ENCODE results near the gene NEGR1.

NEGR1 gene

DNA sequence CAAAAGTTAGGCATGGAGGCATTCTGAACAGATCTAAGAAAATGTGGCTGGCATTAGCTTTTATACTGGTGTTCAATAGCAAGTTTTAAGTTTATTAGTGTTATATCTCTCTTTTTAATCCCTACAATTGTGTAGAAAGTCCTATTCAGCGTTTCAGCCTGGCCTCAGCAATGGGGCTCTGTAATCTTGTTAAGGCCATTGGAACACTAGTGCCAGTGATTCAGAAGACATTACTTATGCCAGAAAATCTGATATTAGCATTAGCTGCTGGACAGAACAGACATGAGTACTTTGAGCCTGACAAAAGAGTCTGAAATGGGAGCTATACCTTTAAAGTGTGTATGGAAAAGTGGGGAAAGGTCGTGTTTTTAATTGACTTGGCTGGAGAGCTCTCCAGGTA lies 167.0 kb downstream of the NEGR1 start:
- no peaks in the 10 kb centered on the region for H3K4me1 ChIP-seq (ENCODE audit: insufficient read depth, low read length)

DNA sequence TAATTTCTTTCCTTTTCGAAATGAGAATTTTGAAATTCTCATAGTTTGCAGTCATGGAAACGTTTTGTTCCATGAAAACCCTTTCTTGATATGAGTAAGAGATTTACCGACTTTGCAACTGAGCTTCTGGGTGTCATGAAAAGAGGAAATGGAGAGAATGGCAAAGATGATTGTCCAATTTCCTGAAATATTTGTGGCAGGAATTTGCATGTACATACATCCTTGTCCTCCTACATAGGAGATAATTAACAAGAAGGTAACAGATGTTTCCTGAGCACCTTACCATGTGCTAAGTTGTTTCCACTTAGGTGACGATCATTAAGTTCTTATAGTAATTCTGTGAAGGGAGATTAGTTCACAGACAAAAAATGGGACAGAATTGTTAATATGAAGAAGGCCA lies 170.7 kb downstream of the NEGR1 start:
- Histone ChIP-seq H3K27me3 (ENCODE audit: insufficient read depth, low read length) (no peaks in the 10 kb centered on the region), H3K4me3 (ENCODE audit: low read length) (no peak overlapping the region), H3K36me3 (ENCODE audit: insufficient read depth, low read depth, low read length) (no peaks in the 10 kb centered on the region), H3K4me1 (ENCODE audit: insufficient read depth, low read length) (no peaks in the 10 kb centered on the region), H3K9me3 (ENCODE audit: insufficient read depth, low read depth, low read length) (no peaks in the 10 kb centered on the region), H3K9ac (ENCODE audit: low read depth, low read length) (no peak overlapping the region), H3K27ac (ENCODE audit: low read length) (no peak overlapping the region)

More for the DNA sequence above, 167.0 kb downstream of the NEGR1 start:
- Histone ChIP-seq H3K27me3 (ENCODE audit: insufficient read depth, low read length) (no peaks in the 10 kb centered on the region), H3K36me3 (ENCODE audit: insufficient read depth, low read depth, low read length) (no peaks in the 10 kb centered on the region), H3K27ac (ENCODE audit: low read length) (no peak overlapping the region), H3K9ac (ENCODE audit: low read depth, low read length) (no peak overlapping the region), H3K9me3 (ENCODE audit: insufficient read depth, low read depth, low read length) (no peaks in the 10 kb centered on the region), H3K4me3 (ENCODE audit: low read length) (no peak overlapping the region)

- Histone ChIP-seq H3K9me3 (ENCODE audit: insufficient read depth, low read depth, low read length) (no peaks in the 10 kb centered on the region), H3K27ac (ENCODE audit: low read length) (no peak overlapping the region), H3K36me3 (ENCODE audit: insufficient read depth, low read depth, low read length) (no peaks in the 10 kb centered on the region)
Measured at GRCh38 chr1:72109916-72110315, 172.4 kb downstream of the NEGR1 start.

DNA sequence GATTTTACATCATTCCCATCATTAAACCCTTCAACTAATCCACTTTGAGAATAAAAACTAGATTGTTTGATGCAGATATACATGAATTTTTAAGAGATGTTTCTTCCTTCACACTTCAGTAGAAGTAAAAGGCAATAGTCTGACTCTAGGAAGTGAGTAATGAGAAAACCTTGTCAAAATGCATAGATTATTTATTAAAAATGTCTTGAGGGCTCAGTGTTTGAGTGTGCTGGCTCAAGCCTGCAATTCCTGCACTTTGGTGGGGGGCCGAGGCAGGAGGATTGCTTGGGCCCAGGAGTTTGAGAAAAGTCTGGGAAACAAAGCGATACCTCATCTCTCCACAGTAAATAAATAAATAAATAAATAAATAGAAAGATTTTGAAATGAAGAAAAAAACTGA lies 177.1 kb downstream of the NEGR1 start:
- Histone ChIP-seq H3K4me3 (ENCODE audit: low read length) (no peak overlapping the region), H3K27ac (ENCODE audit: low read length) (no peak overlapping the region), H3K9me3 (ENCODE audit: insufficient read depth, low read depth, low read length) (no peaks in the 10 kb centered on the region), H3K9ac (ENCODE audit: low read depth, low read length) (no peak overlapping the region), H3K4me1 (ENCODE audit: insufficient read depth, low read length) (no peaks in the 10 kb centered on the region), H3K27me3 (ENCODE audit: insufficient read depth, low read length) (no peaks in the 10 kb centered on the region), H3K36me3 (ENCODE audit: insufficient read depth, low read depth, low read length) (no peaks in the 10 kb centered on the region)

More at GRCh38 chr1:72109916-72110315, 172.4 kb downstream of the NEGR1 start:
- Histone ChIP-seq H3K4me3 (ENCODE audit: low read length) (no peak overlapping the region), H3K27me3 (ENCODE audit: insufficient read depth, low read length) (no peaks in the 10 kb centered on the region), H3K4me1 (ENCODE audit: insufficient read depth, low read length) (no peaks in the 10 kb centered on the region), H3K9ac (ENCODE audit: low read depth, low read length) (no peak overlapping the region)

- Histone ChIP-seq H3K9me3 (ENCODE audit: insufficient read depth, low read depth, low read length) (no peaks in the 10 kb centered on the region), H3K36me3 (ENCODE audit: insufficient read depth, low read depth, low read length) (no peaks in the 10 kb centered on the region), H3K4me1 (ENCODE audit: insufficient read depth, low read length) (no peaks in the 10 kb centered on the region), H3K4me3 (ENCODE audit: low read length) (no peak overlapping the region), H3K27me3 (ENCODE audit: insufficient read depth, low read length) (no peaks in the 10 kb centered on the region), H3K27ac (ENCODE audit: low read length) (no peak overlapping the region), H3K9ac (ENCODE audit: low read depth, low read length) (no peak overlapping the region)
Measured at GRCh38 chr1:72101840-72102632, 180.3 kb downstream of the NEGR1 start.

- H3K27ac ChIP-seq (ENCODE audit: low read length) = no peak overlapping the region
- H3K36me3 ChIP-seq (ENCODE audit: insufficient read depth, low read depth, low read length) = no peaks in the 10 kb centered on the region
- no peaks in the 10 kb centered on the region for H3K9me3 ChIP-seq (ENCODE audit: insufficient read depth, low read depth, low read length)
- H3K4me3 ChIP-seq (ENCODE audit: low read length) = no peak overlapping the region
- H3K9ac ChIP-seq (ENCODE audit: low read depth, low read length) = no peak overlapping the region
- H3K27me3 ChIP-seq (ENCODE audit: insufficient read depth, low read length) = no peaks in the 10 kb centered on the region
- no peaks in the 10 kb centered on the region for H3K4me1 ChIP-seq (ENCODE audit: insufficient read depth, low read length)
Measured at GRCh38 chr1:72100771-72101170, 181.6 kb downstream of the NEGR1 start.

- H3K4me1 ChIP-seq (ENCODE audit: insufficient read depth, low read length) = no peaks in the 10 kb centered on the region
- H3K9ac ChIP-seq (ENCODE audit: low read depth, low read length) = no peak overlapping the region
- H3K9me3 ChIP-seq (ENCODE audit: insufficient read depth, low read depth, low read length) = no peaks in the 10 kb centered on the region
- H3K4me3 ChIP-seq (ENCODE audit: low read length) = no peak overlapping the region
- H3K27ac ChIP-seq (ENCODE audit: low read length) = no peak overlapping the region
- H3K27me3 ChIP-seq (ENCODE audit: insufficient read depth, low read length) = no peaks in the 10 kb centered on the region
- H3K36me3 ChIP-seq (ENCODE audit: insufficient read depth, low read depth, low read length) = no peaks in the 10 kb centered on the region
Measured at GRCh38 chr1:72097851-72098570, 184.3 kb downstream of the NEGR1 start.

DNA sequence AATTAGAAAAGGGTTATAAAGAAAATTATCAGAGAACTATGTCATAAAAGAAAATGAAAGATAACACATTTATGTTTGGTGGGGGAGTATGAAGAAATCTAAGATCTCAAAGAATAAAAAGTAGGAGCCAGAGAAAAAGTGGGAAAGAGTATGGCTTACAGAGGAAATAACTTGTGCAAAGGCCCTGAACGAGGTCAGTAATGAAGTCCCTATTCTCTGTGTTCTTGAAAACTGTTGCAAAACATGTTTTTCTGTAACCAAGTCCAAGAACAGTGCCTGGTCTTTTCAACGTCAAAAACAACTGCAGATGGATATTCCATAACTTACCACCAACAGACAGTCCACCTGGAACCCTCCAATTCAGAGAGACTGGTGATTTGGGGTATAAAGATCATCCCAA lies 188.1 kb downstream of the NEGR1 start:
- no peak overlapping the region for H3K27ac ChIP-seq (ENCODE audit: low read length)
- H3K9ac ChIP-seq (ENCODE audit: low read depth, low read length) = no peak overlapping the region
- no peaks in the 10 kb centered on the region for H3K27me3 ChIP-seq (ENCODE audit: insufficient read depth, low read length)
- no peak overlapping the region for H3K4me3 ChIP-seq (ENCODE audit: low read length)
- no peaks in the 10 kb centered on the region for H3K4me1 ChIP-seq (ENCODE audit: insufficient read depth, low read length)
- no peaks in the 10 kb centered on the region for H3K36me3 ChIP-seq (ENCODE audit: insufficient read depth, low read depth, low read length)
- no peaks in the 10 kb centered on the region for H3K9me3 ChIP-seq (ENCODE audit: insufficient read depth, low read depth, low read length)

GRCh38 chr1:72086394-72086793 lies 195.9 kb downstream of the NEGR1 start:
- Histone ChIP-seq H3K4me3 (ENCODE audit: low read length) (no peak overlapping the region), H3K9me3 (ENCODE audit: insufficient read depth, low read depth, low read length) (no peaks in the 10 kb centered on the region), H3K9ac (ENCODE audit: low read depth, low read length) (no peak overlapping the region), H3K36me3 (ENCODE audit: insufficient read depth, low read depth, low read length) (no peaks in the 10 kb centered on the region), H3K27me3 (ENCODE audit: insufficient read depth, low read length) (no peaks in the 10 kb centered on the region), H3K27ac (ENCODE audit: low read length) (no peak overlapping the region), H3K4me1 (ENCODE audit: insufficient read depth, low read length) (no peaks in the 10 kb centered on the region)

DNA sequence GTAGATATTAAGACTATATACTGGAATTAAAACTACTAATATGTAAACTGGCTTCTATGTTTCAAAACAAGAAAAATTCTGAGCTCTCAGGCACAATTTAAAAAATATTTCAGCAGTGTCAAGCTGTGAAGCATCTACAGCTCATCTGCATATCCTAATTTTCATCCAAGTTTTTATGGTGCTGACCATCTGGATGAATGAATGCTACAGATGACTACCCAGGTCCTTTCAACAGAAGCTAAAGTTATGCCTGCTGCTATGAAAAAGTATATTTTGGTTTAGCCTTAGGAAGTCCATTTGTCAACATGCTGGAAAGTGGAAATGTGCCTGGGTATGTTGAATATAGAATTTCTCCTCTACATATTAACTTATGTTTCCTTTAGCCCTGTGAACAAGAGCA lies 206.9 kb downstream of the NEGR1 start:
- no peak overlapping the region for H3K27ac ChIP-seq (ENCODE audit: low read length)
- H3K27me3 ChIP-seq (ENCODE audit: insufficient read depth, low read length) = no peaks in the 10 kb centered on the region
- no peak overlapping the region for H3K9ac ChIP-seq (ENCODE audit: low read depth, low read length)
- H3K4me3 ChIP-seq (ENCODE audit: low read length) = no peak overlapping the region
- no peaks in the 10 kb centered on the region for H3K9me3 ChIP-seq (ENCODE audit: insufficient read depth, low read depth, low read length)
- no peaks in the 10 kb centered on the region; the same call in 1 of the 2 replicates for H3K4me1 ChIP-seq (ENCODE audit: insufficient read depth, low read length)
- H3K36me3 ChIP-seq (ENCODE audit: insufficient read depth, low read depth, low read length) = no peaks in the 10 kb centered on the region

DNA sequence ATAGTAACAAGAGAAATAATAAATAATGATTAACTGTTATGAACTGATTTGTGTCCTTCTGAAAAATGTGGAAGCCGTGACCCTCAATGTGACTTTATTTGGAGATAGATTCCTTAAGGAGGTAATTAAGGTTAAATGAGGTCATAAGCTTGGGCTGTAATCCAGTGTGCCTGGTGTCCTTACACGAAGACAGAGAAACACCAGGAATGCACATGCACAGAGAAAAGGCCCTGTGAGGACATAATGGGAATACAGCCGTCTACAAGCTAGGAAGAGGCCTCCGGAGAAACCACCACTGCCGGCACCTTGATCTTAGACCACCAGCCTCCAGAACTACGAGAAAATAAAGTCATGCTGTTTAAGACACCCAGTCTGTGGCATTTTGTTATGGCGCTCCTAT lies 215.9 kb downstream of the NEGR1 start:
- Histone ChIP-seq H3K4me1 (ENCODE audit: insufficient read depth, low read length) (no peaks in the 10 kb centered on the region), H3K36me3 (ENCODE audit: insufficient read depth, low read depth, low read length) (no peaks in the 10 kb centered on the region), H3K9me3 (ENCODE audit: insufficient read depth, low read depth, low read length) (no peaks in the 10 kb centered on the region), H3K27ac (ENCODE audit: low read length) (no peak overlapping the region), H3K4me3 (ENCODE audit: low read length) (no peak overlapping the region), H3K27me3 (ENCODE audit: insufficient read depth, low read length) (no peaks in the 10 kb centered on the region), H3K9ac (ENCODE audit: low read depth, low read length) (no peak overlapping the region)

Measured in iPS-20b (cell line).